ENCODE results near the gene COX15.

GRCh38 chr10:99685597-99685967, 46.3 kb downstream of the COX15 start:
- no peak for TF ChIP-seq POLR2AphosphoS5 (IDR thresholded peaks at IDR 0.05; ENCODE audit: low read depth, low read length)
- no peak for TF ChIP-seq REST (IDR thresholded peaks at IDR 0.05; ENCODE audit: insufficient read depth in 1 of 2, low read depth in 2 of 2, low read length in 2 of 2)
- no peak for TF ChIP-seq TAF1 (IDR thresholded peaks at IDR 0.05; ENCODE audit: borderline replicate concordance, insufficient read depth, low read length)
- TF ChIP-seq SIN3A (IDR thresholded peaks at IDR 0.05; ENCODE audit: borderline replicate concordance, insufficient read depth, low read length) = no peak
- TF ChIP-seq FOXP2 (optimal IDR thresholded peaks at IDR 0.05; ENCODE audit: borderline replicate concordance, extremely low read depth, extremely low read length, insufficient read depth) = no peak

Data from PFSK-1 (cell line).